Measurements from ENCODE around the gene TMEM204.

The TMEM204 gene

DNA sequence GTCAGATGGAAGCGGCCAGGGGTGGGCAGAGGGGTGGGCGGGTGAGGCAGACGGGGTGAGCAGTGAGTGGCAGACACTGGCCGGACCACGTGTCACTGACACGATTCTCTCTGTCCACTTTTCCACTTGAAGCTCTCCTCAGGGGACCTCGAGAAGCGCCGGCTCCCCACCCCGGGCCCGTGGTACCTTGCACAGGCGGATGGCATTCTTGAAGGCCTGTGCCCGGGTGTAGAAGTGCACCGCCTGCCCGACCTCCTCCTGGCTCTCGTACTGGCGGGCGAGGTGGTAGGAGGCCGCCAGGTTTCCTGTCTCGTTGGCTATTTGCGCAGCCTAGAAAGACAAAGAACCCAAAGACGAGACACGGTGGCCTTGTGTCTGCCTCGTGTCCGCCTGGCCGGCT lies 9.1 kb upstream of the TMEM204 start:
- DNase-seq = no peak

DNA sequence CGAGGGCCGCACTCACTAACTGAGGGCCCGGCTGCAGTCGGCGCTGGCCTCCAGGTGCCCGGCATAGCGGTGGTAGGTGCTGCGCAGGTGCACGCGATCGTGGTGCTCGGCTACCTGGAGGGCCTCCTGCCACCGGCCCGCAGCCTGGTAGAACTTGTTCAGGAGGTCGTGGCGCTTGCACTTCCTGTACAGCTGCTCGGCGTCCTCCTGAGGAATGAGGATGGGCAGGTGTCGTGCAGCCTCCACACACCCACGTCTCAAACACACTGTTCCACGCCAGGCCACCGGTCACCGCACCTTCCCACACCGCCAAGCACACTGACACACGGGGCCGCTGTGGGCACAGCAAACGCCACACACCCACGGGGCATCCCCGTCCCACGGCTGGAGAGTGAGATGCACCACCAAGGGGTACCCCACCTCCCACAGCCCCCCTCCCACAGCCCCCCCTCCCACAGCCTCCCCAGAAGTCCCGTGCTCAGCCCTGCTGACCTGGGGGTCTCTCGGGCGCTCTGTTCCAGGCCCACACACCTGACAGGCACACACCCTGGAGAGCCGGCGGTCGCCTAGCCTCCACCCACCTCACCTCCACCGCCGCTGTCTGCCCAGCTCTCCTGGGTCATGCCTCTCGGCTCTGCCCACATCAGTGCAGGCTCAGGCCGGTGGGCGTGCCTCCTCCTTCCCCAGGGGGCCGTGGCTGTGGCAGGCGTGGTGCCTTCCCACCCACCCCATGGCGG lies 7.4 kb upstream of the TMEM204 start:
- DNase-seq = peak; percentile 13

DNA sequence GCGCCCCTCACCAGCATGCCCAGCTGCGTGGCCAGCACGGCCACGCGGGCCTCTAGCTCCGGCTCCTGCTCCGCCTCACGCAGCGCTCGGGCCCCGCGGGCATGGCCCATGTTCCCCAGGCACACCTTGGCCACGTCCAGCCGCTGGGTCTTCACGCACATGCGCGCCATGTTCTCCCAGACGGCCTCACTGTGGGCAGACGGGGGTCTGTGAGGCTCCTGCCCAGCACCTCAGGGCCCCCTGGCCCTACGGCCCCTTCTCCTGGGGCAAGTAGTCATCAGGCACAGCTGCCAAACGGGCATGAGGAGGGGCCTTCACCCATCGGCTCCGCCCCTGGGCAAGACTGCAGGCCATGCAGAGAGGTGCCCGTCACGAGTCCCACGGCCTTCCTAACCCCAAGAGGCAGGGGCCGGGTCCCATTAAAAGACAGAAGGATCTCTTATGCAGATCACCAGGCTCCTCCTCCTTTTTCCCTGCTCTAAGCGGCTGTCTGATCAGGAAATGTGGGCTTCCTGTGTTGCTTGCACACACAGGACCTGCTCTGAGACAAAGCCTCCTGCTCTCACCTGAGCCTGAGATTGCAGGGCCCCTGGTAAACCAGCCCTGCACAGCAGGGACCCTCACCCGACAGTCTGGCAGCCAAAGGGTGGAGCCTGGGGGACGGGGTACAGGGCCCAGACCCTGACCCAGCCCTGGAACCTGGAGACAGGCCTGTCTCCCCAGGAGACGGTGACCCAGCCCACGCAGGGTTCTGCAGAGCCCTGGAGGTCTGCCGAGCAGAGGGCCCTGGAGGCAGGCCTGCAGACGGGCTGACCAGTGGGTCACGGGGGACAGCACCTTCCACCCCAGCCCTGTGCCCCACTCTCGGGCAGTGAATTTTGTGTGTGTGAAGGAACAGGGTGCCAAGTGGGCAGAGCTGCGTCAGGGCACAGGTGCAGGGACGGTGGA lies 6.6 kb upstream of the TMEM204 start:
- peak; percentile 32 for DNase-seq

DNA sequence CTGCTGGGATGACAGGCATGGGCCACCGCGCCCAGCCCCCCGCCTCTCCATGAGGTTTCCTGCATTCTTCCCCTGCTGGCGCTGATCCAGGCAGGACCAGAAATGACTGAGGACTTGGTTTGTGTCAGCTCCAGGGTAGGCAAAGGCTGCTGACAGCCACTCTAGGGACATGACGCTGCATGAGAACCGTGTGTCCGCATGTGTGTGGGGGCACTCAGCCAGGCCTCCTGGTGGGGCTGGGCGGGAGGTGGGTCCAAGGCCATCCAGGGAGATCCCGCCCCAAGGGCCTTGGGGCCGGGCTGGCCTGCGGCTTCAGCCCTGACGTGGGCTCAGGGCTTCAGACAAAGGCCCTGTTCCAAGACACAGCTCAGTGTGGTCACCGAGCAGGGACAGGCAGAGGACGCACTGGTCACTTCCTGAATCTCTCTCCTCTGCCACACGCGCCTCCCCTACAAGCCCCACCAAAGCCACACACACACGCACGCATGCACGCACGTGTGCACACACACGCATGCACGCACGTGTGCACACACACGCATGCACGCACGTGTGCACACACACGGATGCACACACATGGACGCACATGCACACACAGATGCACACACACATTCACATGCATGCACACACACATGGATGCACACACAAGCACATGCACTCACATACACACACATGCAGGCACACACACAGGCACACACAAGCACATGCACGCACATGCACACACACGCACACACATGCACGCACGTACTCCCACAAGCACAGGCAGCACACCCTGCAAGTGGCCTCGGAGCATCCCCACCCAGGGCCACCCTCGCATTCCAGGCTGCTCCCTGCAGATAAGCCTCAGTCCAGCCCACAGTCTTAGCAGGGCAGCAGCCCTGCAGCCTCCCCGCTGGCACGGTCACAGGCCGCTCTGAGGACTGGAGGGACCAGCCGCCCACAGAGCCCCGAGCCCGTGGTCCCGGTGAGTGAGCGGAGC lies 5.3 kb upstream of the TMEM204 start:
- no peak for DNase-seq

DNA sequence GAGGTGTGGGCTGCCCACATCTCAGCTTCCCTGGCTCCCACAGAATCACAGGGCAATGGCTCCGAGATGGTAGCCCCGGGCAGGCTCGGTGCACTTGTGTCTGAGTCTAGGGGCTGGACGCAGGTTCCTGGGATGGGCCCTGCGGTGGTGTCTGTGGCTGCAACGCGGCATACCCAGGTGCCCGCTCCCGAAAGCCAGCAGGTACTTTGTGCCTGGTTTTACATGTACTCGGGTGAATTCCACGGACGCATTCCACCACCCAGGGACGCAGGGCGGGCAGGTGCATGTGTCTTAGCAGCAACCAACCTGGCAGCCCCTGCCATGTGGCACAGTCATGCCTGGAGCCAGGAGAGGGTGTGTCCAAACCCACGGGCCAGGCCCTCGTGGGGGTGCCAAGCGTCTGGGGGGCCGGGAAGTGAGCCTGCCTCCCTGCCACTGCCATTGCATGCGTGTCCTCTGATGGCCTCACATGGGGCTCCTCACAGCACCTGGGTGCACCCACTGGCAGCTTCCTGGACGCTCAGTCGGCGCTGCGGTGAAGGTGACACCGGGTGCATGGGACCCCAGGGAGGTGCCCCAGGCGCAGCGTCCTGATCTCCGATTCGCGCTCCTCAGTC lies 4.4 kb upstream of the TMEM204 start:
- DNase-seq = no peak

DNA sequence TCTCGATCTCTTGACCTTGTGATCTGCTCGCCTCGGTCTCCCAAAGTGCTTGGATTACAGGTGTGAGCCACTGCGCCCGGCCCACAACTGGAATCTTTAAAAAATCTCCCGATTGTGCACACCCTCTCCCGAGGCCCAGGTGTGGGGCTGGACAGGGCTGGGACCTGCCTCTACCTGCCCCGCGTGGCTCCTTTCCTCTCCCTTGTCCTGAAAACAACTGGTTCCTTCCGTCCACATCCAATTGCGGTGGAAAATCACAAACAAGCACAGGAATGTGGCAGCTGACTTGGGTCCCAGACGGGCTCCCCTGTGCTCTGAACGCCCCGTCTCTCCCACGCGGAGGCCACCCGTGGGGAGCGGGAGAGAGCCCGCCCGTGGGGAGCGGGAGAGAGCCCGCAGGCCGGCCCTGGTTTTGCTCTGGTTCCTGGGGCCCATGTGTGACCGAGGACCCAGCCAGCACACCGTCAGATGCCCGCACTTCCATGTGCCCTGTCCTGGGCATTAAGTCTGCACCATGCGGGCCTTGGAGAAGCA lies 3.0 kb upstream of the TMEM204 start:
- DNase-seq = no peak

DNA sequence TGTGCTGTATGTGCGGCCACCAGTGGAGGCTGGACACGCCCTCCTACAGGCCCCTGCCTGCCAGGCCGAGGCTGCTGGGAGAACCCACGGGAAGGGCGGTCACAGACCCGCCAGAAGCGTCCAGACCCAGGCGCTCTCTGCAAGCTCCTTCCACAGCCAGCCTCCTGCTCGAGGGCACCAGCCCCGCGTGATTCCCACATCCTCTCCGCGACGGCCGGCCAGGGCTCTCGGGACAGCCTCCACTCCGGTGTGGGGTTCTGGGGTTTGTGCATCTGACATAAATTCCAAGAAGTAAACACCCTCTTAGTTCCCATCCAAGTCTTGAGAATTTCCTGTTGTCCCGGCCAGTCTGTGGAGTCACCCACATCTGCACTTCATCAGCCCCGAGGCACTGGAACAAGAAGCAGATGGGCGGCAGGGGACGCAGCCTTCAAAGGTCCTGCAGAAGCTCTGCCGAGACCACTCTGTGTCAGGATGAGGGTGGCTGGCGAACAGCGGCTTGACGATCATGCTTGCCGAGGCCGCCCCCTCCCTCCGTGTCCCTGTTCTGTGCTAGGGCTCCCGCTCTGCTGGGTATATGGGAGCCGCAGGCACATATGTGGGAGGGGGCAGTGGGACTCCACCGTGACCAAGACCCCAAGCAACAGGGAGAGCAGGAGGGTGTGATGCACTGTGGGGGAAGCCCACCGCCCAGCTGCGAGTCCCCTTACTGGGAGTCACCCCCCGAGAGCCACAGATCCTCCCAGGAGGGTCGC lies 2.4 kb upstream of the TMEM204 start:
- DNase-seq = no peak

DNA sequence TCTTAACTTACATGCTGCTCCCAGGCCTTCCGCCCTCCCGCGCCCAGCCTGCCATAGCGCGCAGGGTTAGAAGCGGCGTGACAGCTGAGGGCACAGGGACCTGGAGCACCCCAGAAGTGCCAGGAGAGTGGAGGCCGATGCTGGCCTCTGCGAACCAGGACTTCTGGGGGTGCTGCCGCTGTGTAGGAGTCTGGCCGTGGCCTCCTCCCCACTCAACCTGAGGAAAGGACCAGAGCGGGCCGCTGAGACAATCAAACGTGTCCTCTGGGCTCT lies 1.9 kb upstream of the TMEM204 start:
- no peak for DNase-seq

DNA sequence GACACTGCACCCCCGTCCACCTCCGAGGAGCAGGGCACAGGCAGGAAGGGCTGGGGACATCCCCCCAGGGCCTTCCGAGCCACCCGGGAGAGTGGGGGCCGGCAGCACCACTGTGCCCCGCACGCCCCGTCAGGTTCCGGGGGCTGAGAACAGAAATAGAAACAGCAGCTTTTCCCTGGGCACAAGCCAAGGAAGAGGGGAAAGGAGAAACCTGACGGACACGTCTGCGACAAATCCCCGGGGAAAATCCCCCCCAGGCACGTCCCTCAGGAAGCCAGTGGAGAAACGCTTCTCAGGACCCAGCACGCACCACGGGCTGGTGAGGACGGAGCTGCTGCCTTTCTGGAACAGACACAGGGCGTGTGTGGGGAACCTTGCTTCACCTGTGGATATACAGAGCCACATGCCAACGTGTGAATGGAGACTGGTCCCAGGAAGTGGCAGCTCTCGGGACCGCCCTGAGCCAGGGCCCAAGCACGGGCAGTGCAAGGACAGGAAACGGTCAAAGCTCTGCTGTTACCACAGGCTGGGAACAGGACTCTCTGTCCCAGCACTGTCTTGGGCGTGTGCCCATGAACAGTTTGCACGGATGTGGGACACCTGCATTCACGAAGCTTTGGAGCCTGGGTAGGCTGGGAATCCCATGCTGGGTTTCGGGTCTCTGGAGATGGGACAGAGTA lies 1.2 kb upstream of the TMEM204 start:
- no peak for DNase-seq

DNA sequence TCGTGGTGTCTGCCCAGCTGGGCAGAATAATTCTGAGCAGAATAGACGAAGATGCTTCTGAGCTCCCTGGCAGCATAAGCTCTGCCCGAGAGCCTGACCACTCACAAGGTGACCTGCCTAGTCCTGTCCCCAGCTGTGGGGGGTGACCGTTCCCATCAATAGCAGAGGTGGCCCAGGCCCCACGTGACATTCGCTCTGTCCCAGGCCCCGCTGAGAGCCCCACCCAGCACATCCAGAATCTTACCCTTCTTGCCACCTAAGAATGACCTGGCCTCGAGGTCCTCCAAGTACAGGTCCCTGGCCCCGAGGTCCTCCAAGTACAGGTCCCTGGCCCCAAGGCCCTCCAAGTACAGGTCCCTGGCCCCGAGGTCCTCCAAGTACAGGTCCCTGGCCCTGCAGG lies 695 bp upstream of the TMEM204 start:
- no peak for DNase-seq

DNA sequence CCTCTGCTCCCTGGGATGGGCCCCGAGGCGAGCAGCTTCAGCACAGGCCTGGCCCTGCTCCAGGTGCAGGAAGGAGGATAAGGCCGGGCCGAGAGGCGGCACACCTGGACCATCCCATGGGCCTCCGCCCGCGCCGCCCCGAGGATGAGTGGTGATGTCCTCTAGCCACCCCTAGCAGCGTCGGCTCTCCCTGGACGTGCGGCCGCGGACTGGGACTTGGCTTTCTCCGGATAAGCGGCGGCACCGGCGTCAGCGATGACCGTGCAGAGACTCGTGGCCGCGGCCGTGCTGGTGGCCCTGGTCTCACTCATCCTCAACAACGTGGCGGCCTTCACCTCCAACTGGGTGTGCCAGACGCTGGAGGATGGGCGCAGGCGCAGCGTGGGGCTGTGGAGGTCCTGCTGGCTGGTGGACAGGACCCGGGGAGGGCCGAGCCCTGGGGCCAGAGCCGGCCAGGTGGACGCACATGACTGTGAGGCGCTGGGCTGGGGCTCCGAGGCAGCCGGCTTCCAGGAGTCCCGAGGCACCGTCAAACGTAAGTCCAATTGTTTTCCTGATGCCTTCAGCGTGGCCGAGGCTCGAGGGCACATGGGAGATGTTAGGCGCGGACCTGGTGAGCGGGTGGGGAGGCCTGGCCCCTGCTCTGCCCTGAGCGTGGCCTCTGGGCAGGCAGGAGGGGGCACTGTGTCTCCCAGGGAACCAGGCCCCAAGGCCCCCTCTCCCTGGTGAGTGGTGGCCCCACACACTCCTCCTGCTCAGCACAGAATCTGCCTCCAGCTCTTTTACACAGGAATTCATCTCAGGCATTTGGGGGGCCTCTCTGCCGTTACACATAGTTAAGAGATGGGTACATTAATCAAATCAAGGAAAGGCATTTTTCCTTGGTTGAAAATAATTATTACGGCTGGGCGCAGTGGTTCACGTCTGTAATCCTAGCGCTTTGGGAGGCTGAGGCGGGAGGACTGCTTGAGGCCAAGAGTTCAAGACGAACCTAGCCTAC lies 855 bp downstream of the TMEM204 start:
- peak; percentile 31 for DNase-seq

DNA sequence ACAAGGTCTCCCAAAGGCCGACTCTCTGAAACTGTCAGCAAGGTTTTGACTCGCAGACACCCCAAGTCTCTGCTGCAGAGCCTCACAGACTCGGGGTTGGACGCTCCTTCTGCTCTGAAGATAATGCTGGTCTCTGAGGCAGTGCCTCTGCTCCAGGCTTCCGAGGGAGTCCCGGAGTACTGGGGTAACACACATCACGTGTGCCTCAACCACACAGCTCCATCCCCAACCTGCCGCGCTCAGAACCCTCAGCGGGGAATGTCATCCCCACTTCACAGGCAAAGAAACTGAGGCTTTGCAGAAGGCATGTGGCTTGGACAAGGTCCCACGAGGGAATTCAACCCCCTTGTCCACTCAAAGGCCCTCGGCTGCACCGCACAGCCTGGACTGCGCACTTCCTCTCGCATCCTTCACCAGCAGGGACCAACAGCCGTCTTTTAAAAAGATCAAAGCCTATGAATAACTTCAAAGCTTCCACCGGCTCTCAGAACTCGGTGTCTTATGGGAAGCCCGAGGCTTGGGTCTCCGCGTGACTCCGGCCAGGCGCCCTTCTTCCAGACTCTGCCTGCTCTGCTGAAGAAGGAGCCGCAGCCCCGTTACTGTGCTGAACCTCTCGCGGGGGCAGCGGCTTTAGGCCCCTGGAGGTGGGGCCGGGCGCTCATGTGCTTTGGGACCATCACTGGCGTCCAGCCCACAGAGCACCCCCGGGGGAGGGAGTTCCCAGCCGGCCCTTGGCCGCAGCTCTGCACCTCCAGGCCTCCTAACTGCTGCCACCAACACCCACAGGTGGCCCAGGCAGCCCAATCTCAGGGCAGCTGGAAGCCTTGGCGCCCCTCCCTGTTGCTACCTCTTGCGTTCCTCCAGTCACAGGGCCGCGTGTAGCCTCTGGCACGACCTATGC lies 2.2 kb downstream of the TMEM204 start:
- peak; percentile 31 for DNase-seq

DNA sequence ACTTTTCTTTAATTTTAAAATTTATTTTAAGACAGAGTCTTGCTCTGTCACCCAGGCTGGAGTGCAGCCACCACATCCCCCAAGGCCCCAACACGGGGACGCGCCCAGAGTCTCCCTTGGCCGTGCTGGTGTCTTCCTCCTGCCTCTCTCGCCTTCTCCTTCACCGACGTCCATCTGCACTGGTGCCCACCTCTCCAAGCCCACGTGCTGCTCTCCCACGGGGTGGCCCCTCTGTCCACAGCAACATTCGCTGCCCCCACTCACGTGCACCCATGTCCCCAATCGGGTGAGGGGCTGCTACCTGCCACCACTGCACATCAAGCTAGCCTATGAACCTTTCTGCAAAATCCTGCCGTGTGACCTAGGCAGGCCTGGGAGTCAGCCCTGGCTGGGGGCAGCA lies 3.1 kb downstream of the TMEM204 start:
- no peak for DNase-seq

DNA sequence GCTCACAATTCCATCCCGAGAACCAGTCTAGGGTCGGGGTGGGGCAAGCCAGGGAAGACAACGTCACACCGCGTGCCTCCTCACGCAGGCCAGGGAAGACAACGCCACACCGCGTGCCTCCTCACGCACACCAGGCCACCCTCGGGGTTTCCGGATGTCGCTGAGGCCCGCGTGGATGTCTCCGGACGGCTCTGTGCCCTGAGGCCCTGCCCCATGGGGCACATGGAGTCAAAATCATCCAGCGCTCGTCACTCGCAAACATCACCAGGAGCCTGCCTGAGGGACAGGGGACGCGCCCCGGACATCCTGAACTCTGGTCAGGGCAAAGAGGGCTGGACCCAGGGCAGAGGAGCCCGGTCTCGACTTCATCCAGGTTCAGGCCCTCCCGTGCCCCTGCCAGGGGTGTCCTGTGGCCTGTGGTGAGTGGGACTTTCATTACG lies 3.7 kb downstream of the TMEM204 start:
- DNase-seq = no peak

DNA sequence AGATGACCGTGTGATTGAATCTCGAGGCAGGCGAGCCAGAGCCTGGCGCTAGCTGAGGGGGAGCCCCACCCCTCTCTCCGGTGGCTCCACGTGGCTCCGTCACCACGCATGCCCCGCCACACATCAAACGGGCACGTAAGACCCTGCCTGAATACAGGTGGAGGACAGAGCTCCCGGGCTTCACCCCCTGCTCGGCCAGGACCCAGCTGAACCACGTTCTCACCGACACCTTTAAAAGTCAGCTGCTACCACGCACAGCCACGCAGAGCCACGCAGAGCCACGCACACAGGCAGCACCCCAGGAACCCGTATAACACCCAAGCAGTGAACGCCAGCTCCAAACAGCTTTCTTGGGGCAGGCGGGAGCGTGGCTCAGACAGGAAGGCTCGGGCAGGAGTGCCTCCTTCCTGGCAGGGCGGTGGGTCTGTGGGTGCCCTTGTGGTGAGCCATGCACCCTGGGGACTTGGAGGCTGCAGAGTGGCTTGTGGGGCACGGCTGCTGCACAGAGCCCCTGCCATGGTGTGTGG lies 4.4 kb downstream of the TMEM204 start:
- DNase-seq = peak; percentile 32

DNA sequence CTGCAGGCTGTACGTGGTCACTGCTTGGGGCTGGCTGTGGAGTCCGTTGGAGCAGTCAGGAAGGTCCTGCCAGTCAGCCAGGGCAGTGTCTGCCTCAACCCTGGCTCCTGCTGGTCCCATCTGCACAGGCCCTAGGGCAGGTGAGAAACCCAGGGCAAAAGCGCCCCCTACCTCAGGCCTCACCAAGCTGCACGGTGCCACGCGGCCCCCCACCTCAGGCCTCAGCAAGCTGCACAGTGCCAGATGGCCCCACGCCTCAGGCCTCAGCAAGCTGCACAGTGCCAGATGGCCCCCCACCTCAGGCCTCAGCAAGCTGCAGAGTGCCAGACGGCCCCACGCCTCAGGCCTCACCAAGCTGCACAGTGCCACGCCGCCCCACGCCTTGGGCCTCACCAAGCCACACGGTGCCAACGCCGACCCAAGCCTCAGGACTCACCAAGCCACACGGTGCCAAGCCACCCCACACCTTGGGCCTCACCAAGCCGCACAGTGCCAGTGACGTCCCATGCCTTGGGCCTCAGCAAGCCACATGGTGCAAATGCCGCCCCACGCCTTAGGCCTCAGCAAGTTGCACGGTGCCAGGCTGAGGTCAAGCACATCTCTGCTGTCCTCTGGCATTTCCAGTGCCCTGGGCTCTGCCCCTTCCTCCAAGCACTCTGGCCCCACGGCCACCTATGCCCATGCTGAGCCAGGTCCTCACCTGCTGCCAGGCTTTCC lies 5.5 kb downstream of the TMEM204 start:
- DNase-seq = peak; percentile 21

DNA sequence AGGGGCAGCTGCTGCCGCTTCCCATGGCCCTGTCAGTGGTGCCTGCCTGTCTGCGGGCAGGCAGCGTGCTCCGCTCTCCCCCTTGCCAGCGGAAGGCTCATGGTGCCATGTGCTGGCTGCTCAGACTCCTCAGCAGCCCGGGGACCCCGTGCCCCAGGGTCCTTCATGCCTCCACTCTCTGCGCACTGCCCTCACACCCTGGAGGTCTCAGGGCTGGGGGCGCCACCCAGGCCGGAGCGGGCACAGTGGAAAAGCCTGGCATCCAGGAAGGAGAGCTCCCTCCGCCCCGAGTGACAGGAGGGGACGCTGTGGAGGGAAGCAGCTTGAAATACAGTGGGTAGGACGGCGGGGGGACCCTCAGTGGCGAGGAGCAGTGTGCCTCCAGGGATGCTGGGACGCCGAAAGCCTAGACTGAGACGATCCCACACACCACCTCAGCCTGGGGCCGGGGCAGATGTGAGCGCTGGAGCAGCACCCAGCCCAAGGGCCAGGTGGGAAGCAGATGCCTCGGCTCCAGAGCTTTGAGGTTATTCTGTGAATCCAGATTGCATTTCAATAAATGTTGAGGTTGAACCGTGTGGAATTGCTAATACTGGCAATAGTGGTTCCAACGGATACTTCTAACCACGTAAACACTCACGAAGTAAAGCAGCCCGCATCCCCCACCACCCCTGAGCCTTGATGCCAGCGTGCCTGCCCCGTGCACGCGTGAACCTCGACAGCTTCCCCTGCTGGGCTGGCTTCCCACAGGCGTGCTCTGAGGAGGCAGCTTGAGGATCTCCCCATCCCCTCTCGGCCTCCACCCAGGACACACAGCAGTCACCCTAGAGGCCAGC lies 6.5 kb downstream of the TMEM204 start:
- no peak for DNase-seq

All from activated naive CD4-positive, alpha-beta T cell treated with Interleukin-2 at 50 U/mL for 16 hours (primary cell).